WI38 (cell line): ENCODE results near the gene NANS.
"Not testable (repeated sequence)": the region's sequence is repeated elsewhere in the genome, so short reads cannot be mapped to it uniquely, and the experiment has no call there.

Source experiments
- H3K4me3 ChIP-seq: 2 replicates; pipeline ENCODE4 v1.5.1; 2011; ENCODE audit warnings: low read depth, mild to moderate bottlenecking, control low read depth, low read length
- CTCF ChIP-seq: IDR thresholded peaks from 2 replicates; pipeline ENCODE4 v1.5.1; 2012; ENCODE audit warnings: low read depth, mild to moderate bottlenecking, control low read depth, low read length

NANS gene

GRCh38 chr9:98085058-98085457, 28.5 kb downstream of the NANS start:
- H3K4me3 ChIP-seq, result no peak overlapping the region
- TF ChIP-seq CTCF, result no peak

GRCh38 chr9:98085944-98086343, 29.4 kb downstream of the NANS start:
- no peak for TF ChIP-seq CTCF
- no peak overlapping the region for H3K4me3 ChIP-seq

GRCh38 chr9:98086461-98086860, 29.9 kb downstream of the NANS start:
- H3K4me3 ChIP-seq, result no peak overlapping the region
- TF ChIP-seq CTCF, result no peak

- no peak overlapping the region for H3K4me3 ChIP-seq
- TF ChIP-seq CTCF, result no peak
Observed at GRCh38 chr9:98087420-98088354, 31.2 kb downstream of the NANS start.

GRCh38 chr9:98090674-98091073, 34.1 kb downstream of the NANS start:
- H3K4me3 ChIP-seq, result not testable (repeated sequence)

GRCh38 chr9:98091735-98092612, 35.4 kb downstream of the NANS start:
- TF ChIP-seq CTCF, result no peak
- H3K4me3 ChIP-seq, result no peak overlapping the region

GRCh38 chr9:98092613-98092931, 36.0 kb downstream of the NANS start:
- no peak overlapping the region for H3K4me3 ChIP-seq
- TF ChIP-seq CTCF, result no peak
